ENCODE data around the gene MAOB.

GRCh38 chrX:43813319-43813718, 68.9 kb downstream of the MAOB start:
- TF ChIP-seq EZH2 (optimal IDR thresholded peaks at IDR 0.05; ENCODE audit: low read depth, low read length) (no peak), CTCF (IDR thresholded peaks at IDR 0.05; ENCODE audit: low read length) (no peak)
